ENCODE measurements around the gene ACOD1. TPM values are rescaled to one million over a fixed set of nuclear protein-coding genes. Genes with fewer than 3 reads are reported as not detected.

The ACOD1 gene
- polyA plus RNA-seq, 1 donor (not counting 4 experiments of a cell fraction or from before 2014, with no cell fraction given), result not detected

GRCh38 chr13:76934671-76935070 lies 13.6 kb upstream of the ACOD1 start:
- TF ChIP-seq EZH2 (IDR thresholded peaks at IDR 0.05; ENCODE audit: low read length) (no peak), CTCF (optimal IDR thresholded peaks at IDR 0.05 in 1 of 3, IDR thresholded peaks at IDR 0.05 in 1 of 3, conservative IDR thresholded peaks at IDR 0.05 in 1 of 3; ENCODE audit: extremely low read depth in 1 of 3, insufficient read depth in 2 of 3, low read length in 3 of 3) (no peak)
- H4K20me1 ChIP-seq (ENCODE audit: control insufficient read depth, extremely low read depth, insufficient read depth, low read length), result no peaks in the 10 kb centered on the region
- H3K79me2 ChIP-seq (ENCODE audit: control insufficient read depth, insufficient read depth, low read length), result no peaks in the 10 kb centered on the region
- H3K27me3 ChIP-seq (ENCODE audit: control insufficient read depth, extremely low read depth, insufficient read depth, low read length), result no peaks in the 10 kb centered on the region
- no peaks in the 10 kb centered on the region for H3K9me3 ChIP-seq (ENCODE audit: control insufficient read depth, low read depth, low read length)
- no peak for FAIRE-seq
- no peak overlapping the region for H2AFZ ChIP-seq (ENCODE audit: control insufficient read depth, low read length)
- no peak overlapping the region for H3K4me2 ChIP-seq (ENCODE audit: control insufficient read depth, extremely low read depth, insufficient read depth, low read depth, low read length)
- no peak overlapping the region for H3K27ac ChIP-seq (ENCODE audit: control insufficient read depth, insufficient read depth, low read length)
- H3K4me1 ChIP-seq (ENCODE audit: control insufficient read depth, extremely low read depth, insufficient read depth, low read length), result peaks cover 24% of the 10 kb centered on the region
- H3K36me3 ChIP-seq (ENCODE audit: control insufficient read depth in 2 of 2, extremely low read depth in 1 of 2, insufficient read depth in 2 of 2, low read length in 2 of 2), result no peaks in the 10 kb centered on the region
- H3K9me1 ChIP-seq (ENCODE audit: control insufficient read depth, extremely low read depth, insufficient read depth, low read length), result no peaks in the 10 kb centered on the region
- no peak overlapping the region for H3K4me3 ChIP-seq (ENCODE audit: control insufficient read depth in 2 of 3, extremely low read depth in 1 of 3, insufficient read depth in 2 of 3, low read depth in 1 of 3, low read length in 3 of 3)
- no peak for DNase-seq (ENCODE audit: low read depth, low spot score)
- no peak overlapping the region for H3K9ac ChIP-seq (ENCODE audit: control insufficient read depth, extremely low read depth, insufficient read depth, low read length)
- dilution Hi-C loops (cut with MboI; ENCODE audit: extremely low pct_ligation_motif_present, low sequenced_read_pairs), result no loop called here

- Histone ChIP-seq H4K20me1 (ENCODE audit: control insufficient read depth, extremely low read depth, insufficient read depth, low read length) (no peaks in the 10 kb centered on the region), H3K4me2 (ENCODE audit: control insufficient read depth, extremely low read depth, insufficient read depth, low read depth, low read length) (no peak overlapping the region), H3K4me3 (ENCODE audit: control insufficient read depth in 2 of 3, extremely low read depth in 1 of 3, insufficient read depth in 2 of 3, low read depth in 1 of 3, low read length in 3 of 3) (no peak overlapping the region), H3K4me1 (ENCODE audit: control insufficient read depth, extremely low read depth, insufficient read depth, low read length) (peaks cover 17% of the 10 kb centered on the region), H3K9me1 (ENCODE audit: control insufficient read depth, extremely low read depth, insufficient read depth, low read length) (no peaks in the 10 kb centered on the region), H3K9ac (ENCODE audit: control insufficient read depth, extremely low read depth, insufficient read depth, low read length) (no peak overlapping the region), H2AFZ (ENCODE audit: control insufficient read depth, low read length) (no peak overlapping the region), H3K36me3 (ENCODE audit: control insufficient read depth in 2 of 2, extremely low read depth in 1 of 2, insufficient read depth in 2 of 2, low read length in 2 of 2) (no peaks in the 10 kb centered on the region), H3K27ac (ENCODE audit: control insufficient read depth, insufficient read depth, low read length) (peak overlapping the region; percentile 15), H3K27me3 (ENCODE audit: control insufficient read depth, extremely low read depth, insufficient read depth, low read length) (no peaks in the 10 kb centered on the region), H3K9me3 (ENCODE audit: control insufficient read depth, low read depth, low read length) (no peaks in the 10 kb centered on the region), H3K79me2 (ENCODE audit: control insufficient read depth, insufficient read depth, low read length) (no peaks in the 10 kb centered on the region)
- dilution Hi-C loops (cut with MboI; ENCODE audit: extremely low pct_ligation_motif_present, low sequenced_read_pairs), result no loop called here
- FAIRE-seq, result peak; percentile 80
- DNase-seq (ENCODE audit: low read depth, low spot score), result no peak
- no peak for TF ChIP-seq CTCF (optimal IDR thresholded peaks at IDR 0.05 in 1 of 3, IDR thresholded peaks at IDR 0.05 in 1 of 3, conservative IDR thresholded peaks at IDR 0.05 in 1 of 3; ENCODE audit: extremely low read depth in 1 of 3, insufficient read depth in 2 of 3, low read length in 3 of 3)
- TF ChIP-seq EZH2 (IDR thresholded peaks at IDR 0.05; ENCODE audit: low read length), result no peak
Observed at GRCh38 chr13:76936763-76937162, 11.5 kb upstream of the ACOD1 start.

Data from keratinocyte (primary cell).